VCaP (cell line): Measurements from ENCODE around the gene PLXNA2.

Source experiments
- H3K27ac ChIP-seq: fragments of 450-650 bp; 2 replicates; pipeline ENCODE4 v1.5.1; 2017
- CTCF ChIP-seq: fragments of 450-650 bp; conservative IDR thresholded peaks from 2 replicates; pipeline ENCODE4 v1.5.1; 2017; ENCODE audit warnings: mild to moderate bottlenecking, moderate library complexity

The PLXNA2 gene

GRCh38 chr1:208106218-208106617, 138.0 kb downstream of the PLXNA2 start:
- no peak for TF ChIP-seq CTCF
- no peak overlapping the region for H3K27ac ChIP-seq

GRCh38 chr1:208105756-208106155, 138.4 kb downstream of the PLXNA2 start:
- H3K27ac ChIP-seq, result no peak overlapping the region
- TF ChIP-seq CTCF, result no peak

- no peak for TF ChIP-seq CTCF
- H3K27ac ChIP-seq, result no peak overlapping the region
Observed at GRCh38 chr1:208103597-208104513, 140.3 kb downstream of the PLXNA2 start.

- H3K27ac ChIP-seq, result no peak overlapping the region
- no peak for TF ChIP-seq CTCF
Observed at GRCh38 chr1:208101661-208102431, 142.3 kb downstream of the PLXNA2 start.

- no peak for TF ChIP-seq CTCF
- H3K27ac ChIP-seq, result no peak overlapping the region
Observed at GRCh38 chr1:208100906-208101305, 143.3 kb downstream of the PLXNA2 start.

GRCh38 chr1:208100106-208100505, 144.1 kb downstream of the PLXNA2 start:
- no peak for TF ChIP-seq CTCF
- no peak overlapping the region for H3K27ac ChIP-seq

GRCh38 chr1:208098773-208099172, 145.4 kb downstream of the PLXNA2 start:
- H3K27ac ChIP-seq, result no peak overlapping the region

More at GRCh38 chr1:208098773-208099172, 145.4 kb downstream of the PLXNA2 start:
- no peak for TF ChIP-seq CTCF
